K562 (cell line): ENCODE data around the gene SELENOW.

Experiments used
- ATF1 ChIP-seq, 2 experiments: fragments of 450-650 bp in 1 of 2; IDR thresholded peaks; 2 replicates each; pipeline ENCODE4 v1.6.1; 2016; ENCODE audit warnings: missing compliant biosample characterization in 1 of 2, missing genetic modification characterization in 1 of 2
- BACH1 ChIP-seq: fragments of 200-800 bp; sonication (Bioruptor generic); IDR thresholded peaks from 2 replicates; pipeline ENCODE4 v1.6.1; 2016; ENCODE audit warnings: missing genetic modification characterization, missing compliant biosample characterization
- DNMT1 ChIP-seq: fragments of 450-650 bp; IDR thresholded peaks from 2 replicates; pipeline ENCODE4 v1.6.1; 2016; ENCODE audit warnings: antibody characterized with exemption, mild to moderate bottlenecking
- ETV5 ChIP-seq: sonication (generic); formaldehyde crosslinking; IDR thresholded peaks from 2 replicates; pipeline ENCODE4 v1.4.0; 2020; ENCODE audit warnings: low read depth, mild to moderate bottlenecking, missing genetic modification reagents
- FOXM1 ChIP-seq, 2 experiments: fragments of 450-650 bp in 1 of 2; sonication (generic) in 1 of 2; formaldehyde crosslinking in 1 of 2; IDR thresholded peaks; 2 replicates each; pipeline versions ENCODE4 v1.6.1 to v1.9.0; 2017 to 2022; ENCODE audit warnings: low read depth in 2 of 2, mild to moderate bottlenecking in 2 of 2, missing genetic modification reagents in 1 of 2, moderate library complexity in 1 of 2
- HNRNPLL ChIP-seq: fragments of 200-400 bp; formaldehyde crosslinking; IDR thresholded peaks from 2 replicates; pipeline ENCODE4 v1.6.1; 2017; ENCODE audit warnings: low read length, low read depth, mild to moderate bottlenecking; ENCODE audit not compliant: poor library complexity, severe bottlenecking
- NFIC ChIP-seq: fragments of 450-650 bp; IDR thresholded peaks from 2 replicates; pipeline ENCODE4 v1.6.1; 2017; ENCODE audit warnings: mild to moderate bottlenecking, inconsistent platforms
- POLR2A ChIP-seq: fragments of 450-650 bp; conservative IDR thresholded peaks from 2 replicates; pipeline ENCODE4 v1.6.1; 2016
- TARDBP ChIP-seq: fragments of 450-650 bp; IDR thresholded peaks from 2 replicates; pipeline ENCODE4 v1.6.1; 2016
- ZBTB12 ChIP-seq: fragments of 250-450 bp; sonication (Bioruptor Pico); IDR thresholded peaks from 2 replicates; pipeline ENCODE4 v1.4.0; 2020
- ZNF134 ChIP-seq: fragments of 250-450 bp; sonication (Bioruptor Pico); conservative IDR thresholded peaks from 2 replicates; pipeline ENCODE4 v1.4.0; 2020
- TF ChIP-seq, protein P1 (sequence below): fragments of 200-800 bp; sonication (Bioruptor generic); IDR thresholded peaks from 2 replicates; pipeline ENCODE4 v1.6.1; 2016; ENCODE audit warnings: missing genetic modification characterization, missing compliant biosample characterization
- TF ChIP-seq, protein P2 (sequence below), 3 experiments: IDR thresholded peaks in 2 of 3; conservative IDR thresholded peaks in 1 of 3; 2 replicates each; pipeline ENCODE4 v1.5.1; 2011 to 2012; ENCODE audit warnings: low read length in 3 of 3, mild to moderate bottlenecking in 3 of 3, control low read depth in 2 of 3, improper control_type of control experiment in 1 of 3, inconsistent platforms in 1 of 3, low read depth in 1 of 3, mixed read lengths in 1 of 3, moderate library complexity in 1 of 3; ENCODE audit not compliant: insufficient read depth in 2 of 3
- TF ChIP-seq, protein P3 (sequence below): sonication (generic); formaldehyde crosslinking; IDR thresholded peaks from 2 replicates; pipeline ENCODE4 v1.8.1; 2023; ENCODE audit warnings: mild to moderate bottlenecking, missing genetic modification reagents

DNA sequence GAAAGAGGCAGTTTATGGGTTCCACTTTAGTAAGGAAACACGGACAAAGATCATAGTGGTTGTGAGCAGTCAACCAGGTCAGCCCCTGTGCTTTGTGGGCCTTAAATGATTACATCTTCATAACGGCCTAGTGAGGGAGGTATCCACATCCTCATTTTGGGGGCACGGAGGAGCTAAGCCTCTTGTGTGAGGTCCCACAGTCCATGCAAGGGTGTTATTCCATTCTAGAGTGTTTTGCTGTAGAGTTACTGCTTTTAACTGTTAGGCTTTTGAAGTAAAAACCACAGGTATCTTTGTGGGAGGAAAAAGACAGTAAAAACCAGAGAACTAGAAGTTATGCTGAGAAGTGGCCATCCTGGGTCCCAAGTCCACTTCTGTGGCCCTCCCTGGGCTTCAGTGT, 29.2 kb upstream of the SELENOW start:
- TF ChIP-seq, protein P1, sequence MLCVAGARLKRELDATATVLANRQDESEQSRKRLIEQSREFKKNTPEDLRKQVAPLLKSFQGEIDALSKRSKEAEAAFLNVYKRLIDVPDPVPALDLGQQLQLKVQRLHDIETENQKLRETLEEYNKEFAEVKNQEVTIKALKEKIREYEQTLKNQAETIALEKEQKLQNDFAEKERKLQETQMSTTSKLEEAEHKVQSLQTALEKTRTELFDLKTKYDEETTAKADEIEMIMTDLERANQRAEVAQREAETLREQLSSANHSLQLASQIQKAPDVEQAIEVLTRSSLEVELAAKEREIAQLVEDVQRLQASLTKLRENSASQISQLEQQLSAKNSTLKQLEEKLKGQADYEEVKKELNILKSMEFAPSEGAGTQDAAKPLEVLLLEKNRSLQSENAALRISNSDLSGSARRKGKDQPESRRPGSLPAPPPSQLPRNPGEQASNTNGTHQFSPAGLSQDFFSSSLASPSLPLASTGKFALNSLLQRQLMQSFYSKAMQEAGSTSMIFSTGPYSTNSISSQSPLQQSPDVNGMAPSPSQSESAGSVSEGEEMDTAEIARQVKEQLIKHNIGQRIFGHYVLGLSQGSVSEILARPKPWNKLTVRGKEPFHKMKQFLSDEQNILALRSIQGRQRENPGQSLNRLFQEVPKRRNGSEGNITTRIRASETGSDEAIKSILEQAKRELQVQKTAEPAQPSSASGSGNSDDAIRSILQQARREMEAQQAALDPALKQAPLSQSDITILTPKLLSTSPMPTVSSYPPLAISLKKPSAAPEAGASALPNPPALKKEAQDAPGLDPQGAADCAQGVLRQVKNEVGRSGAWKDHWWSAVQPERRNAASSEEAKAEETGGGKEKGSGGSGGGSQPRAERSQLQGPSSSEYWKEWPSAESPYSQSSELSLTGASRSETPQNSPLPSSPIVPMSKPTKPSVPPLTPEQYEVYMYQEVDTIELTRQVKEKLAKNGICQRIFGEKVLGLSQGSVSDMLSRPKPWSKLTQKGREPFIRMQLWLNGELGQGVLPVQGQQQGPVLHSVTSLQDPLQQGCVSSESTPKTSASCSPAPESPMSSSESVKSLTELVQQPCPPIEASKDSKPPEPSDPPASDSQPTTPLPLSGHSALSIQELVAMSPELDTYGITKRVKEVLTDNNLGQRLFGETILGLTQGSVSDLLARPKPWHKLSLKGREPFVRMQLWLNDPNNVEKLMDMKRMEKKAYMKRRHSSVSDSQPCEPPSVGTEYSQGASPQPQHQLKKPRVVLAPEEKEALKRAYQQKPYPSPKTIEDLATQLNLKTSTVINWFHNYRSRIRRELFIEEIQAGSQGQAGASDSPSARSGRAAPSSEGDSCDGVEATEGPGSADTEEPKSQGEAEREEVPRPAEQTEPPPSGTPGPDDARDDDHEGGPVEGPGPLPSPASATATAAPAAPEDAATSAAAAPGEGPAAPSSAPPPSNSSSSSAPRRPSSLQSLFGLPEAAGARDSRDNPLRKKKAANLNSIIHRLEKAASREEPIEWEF = no peak
- no peak for TF ChIP-seq ETV5 (CRISPR knock-in tag)
- TF ChIP-seq, protein P2, sequence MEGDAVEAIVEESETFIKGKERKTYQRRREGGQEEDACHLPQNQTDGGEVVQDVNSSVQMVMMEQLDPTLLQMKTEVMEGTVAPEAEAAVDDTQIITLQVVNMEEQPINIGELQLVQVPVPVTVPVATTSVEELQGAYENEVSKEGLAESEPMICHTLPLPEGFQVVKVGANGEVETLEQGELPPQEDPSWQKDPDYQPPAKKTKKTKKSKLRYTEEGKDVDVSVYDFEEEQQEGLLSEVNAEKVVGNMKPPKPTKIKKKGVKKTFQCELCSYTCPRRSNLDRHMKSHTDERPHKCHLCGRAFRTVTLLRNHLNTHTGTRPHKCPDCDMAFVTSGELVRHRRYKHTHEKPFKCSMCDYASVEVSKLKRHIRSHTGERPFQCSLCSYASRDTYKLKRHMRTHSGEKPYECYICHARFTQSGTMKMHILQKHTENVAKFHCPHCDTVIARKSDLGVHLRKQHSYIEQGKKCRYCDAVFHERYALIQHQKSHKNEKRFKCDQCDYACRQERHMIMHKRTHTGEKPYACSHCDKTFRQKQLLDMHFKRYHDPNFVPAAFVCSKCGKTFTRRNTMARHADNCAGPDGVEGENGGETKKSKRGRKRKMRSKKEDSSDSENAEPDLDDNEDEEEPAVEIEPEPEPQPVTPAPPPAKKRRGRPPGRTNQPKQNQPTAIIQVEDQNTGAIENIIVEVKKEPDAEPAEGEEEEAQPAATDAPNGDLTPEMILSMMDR (IDR thresholded peaks at IDR 0.05 in 2 of 3, conservative IDR thresholded peaks at IDR 0.05 in 1 of 3; ENCODE audit: insufficient read depth in 2 of 3, low read depth in 1 of 3, low read length in 3 of 3) = no peak
- TF ChIP-seq, protein P3, sequence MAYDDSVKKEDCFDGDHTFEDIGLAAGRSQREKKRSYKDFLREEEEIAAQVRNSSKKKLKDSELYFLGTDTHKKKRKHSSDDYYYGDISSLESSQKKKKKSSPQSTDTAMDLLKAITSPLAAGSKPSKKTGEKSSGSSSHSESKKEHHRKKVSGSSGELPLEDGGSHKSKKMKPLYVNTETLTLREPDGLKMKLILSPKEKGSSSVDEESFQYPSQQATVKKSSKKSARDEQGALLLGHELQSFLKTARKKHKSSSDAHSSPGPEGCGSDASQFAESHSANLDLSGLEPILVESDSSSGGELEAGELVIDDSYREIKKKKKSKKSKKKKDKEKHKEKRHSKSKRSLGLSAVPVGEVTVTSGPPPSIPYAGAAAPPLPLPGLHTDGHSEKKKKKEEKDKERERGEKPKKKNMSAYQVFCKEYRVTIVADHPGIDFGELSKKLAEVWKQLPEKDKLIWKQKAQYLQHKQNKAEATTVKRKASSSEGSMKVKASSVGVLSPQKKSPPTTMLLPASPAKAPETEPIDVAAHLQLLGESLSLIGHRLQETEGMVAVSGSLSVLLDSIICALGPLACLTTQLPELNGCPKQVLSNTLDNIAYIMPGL (CRISPR knock-in tag) = no peak
- TF ChIP-seq ZNF134 (CRISPR knock-in tag) = no peak
- TF ChIP-seq DNMT1 = no peak
- no peak for TF ChIP-seq FOXM1 (IDR thresholded peaks at IDR 0.05; ENCODE audit: low read depth)
- no peak for TF ChIP-seq FOXM1 (CRISPR knock-in tag; IDR thresholded peaks at IDR 0.05; ENCODE audit: low read depth)
- TF ChIP-seq NFIC = no peak
- no peak for TF ChIP-seq TARDBP
- TF ChIP-seq ATF1 (CRISPR knock-in tag; IDR thresholded peaks at IDR 0.05) = no peak
- TF ChIP-seq ATF1 (tag; IDR thresholded peaks at IDR 0.05) = no peak
- no peak for TF ChIP-seq BACH1
- TF ChIP-seq POLR2A = no peak; the same call in 1 of the 2 replicates
- no peak for TF ChIP-seq HNRNPLL
- TF ChIP-seq ZBTB12 (CRISPR knock-in tag) = no peak
